K562 (cell line): ENCODE results near the gene SCFD2. TPM values are rescaled to one million over a fixed set of nuclear protein-coding genes. Genes with fewer than 3 reads are reported as not detected.

ENCODE experiments used
- CEBPG ChIP-seq, 3 experiments: fragments of 200-800 bp in 1 of 3; sonication (Bioruptor generic) in 1 of 3; sonication (generic) in 1 of 3; formaldehyde crosslinking in 1 of 3; IDR thresholded peaks in 2 of 3; conservative IDR thresholded peaks in 1 of 3; 2 replicates each; pipeline versions ENCODE4 v1.6.1 to v1.8.0; 2016 to 2022; ENCODE audit warnings: missing compliant biosample characterization in 2 of 3, missing genetic modification characterization in 2 of 3, mild to moderate bottlenecking in 1 of 3, missing genetic modification reagents in 1 of 3
- HNRNPUL1 ChIP-seq: fragments of 200-400 bp; formaldehyde crosslinking; IDR thresholded peaks from 2 replicates; pipeline ENCODE4 v1.6.1; 2017; ENCODE audit warnings: low read length
- SRSF1 ChIP-seq: fragments of 200-400 bp; formaldehyde crosslinking; IDR thresholded peaks from 2 replicates; pipeline ENCODE4 v1.6.1; 2017; ENCODE audit warnings: mild to moderate bottlenecking, low read depth, low read length, moderate library complexity
- ZNF507 ChIP-seq: conservative IDR thresholded peaks from 2 replicates; pipeline ENCODE4 v1.6.1; 2017; ENCODE audit warnings: missing genetic modification characterization, missing compliant biosample characterization
- ZNF79 ChIP-seq: fragments of 250-450 bp; sonication (Bioruptor Pico); IDR thresholded peaks from 2 replicates; pipeline ENCODE4 v1.4.0; 2020; ENCODE audit warnings: low read depth, mild to moderate bottlenecking, moderate library complexity
- polyA plus RNA-seq, 8 experiments: library from polyadenylated mRNA; depleted of rRNA in 4 of 8; stranded (reverse) in 5 of 8; unstranded in 3 of 8; fragments of >200 nt; fragmentation: Nextera tagmentation in 2 of 8; fragmentation: Illumina TruSeq in 1 of 8; extraction: Ambion mirVana in 2 of 8; extraction: Trizol in 1 of 8; gene quantifications; 2 replicates each; pipeline versions ENCODE4 v1.2.1 to v1.2.3, GENCODE V29; 2011 to 2014; ENCODE audit warnings: inconsistent platforms in 1 of 8, missing spikeins in 1 of 8
- total RNA-seq, 7 experiments: library from RNA; depleted of rRNA in 6 of 7; stranded (reverse); fragments of >200 nt in 6 of 7; fragmentation: Illumina TruSeq in 2 of 7; extraction: Trizol in 2 of 7; gene quantifications; 2 replicates each; pipeline versions ENCODE4 v1.2.1 to v1.2.3, GENCODE V29; 2011 to 2021; ENCODE audit warnings: low replicate concordance in 1 of 7
- TF ChIP-seq, protein P1 (sequence below): fragments of 200-800 bp; sonication (Bioruptor generic); IDR thresholded peaks from 2 replicates; pipeline ENCODE4 v1.6.1; 2016; ENCODE audit warnings: missing genetic modification characterization, missing compliant biosample characterization

SCFD2 gene
- total and polyA plus RNA-seq, 9 of the 15 experiments (the other 6 are each of a cell fraction or from before 2014, with no cell fraction given): 5.7 to 30.3 (median 22.8) TPM

DNA sequence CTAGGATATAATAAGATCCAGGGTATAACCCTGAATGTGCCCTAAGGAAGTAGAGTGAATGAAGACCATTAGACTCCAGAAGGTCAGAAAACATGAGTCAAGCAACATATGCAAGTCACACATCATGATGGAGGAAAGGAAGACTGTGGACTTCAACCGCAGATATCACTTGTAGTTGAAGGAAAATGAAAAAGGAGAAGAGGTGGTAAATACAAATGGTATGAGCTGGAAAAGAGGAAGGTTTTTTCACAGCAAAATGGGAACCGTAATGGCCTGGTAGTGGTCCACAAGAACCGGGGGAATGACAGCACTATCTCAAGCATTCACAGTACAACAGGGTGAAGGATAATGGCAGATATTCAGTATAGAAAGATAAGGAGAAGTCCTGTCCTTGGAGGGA, 5.2 kb upstream of the SCFD2 start (continued):
- TF ChIP-seq, protein P1, sequence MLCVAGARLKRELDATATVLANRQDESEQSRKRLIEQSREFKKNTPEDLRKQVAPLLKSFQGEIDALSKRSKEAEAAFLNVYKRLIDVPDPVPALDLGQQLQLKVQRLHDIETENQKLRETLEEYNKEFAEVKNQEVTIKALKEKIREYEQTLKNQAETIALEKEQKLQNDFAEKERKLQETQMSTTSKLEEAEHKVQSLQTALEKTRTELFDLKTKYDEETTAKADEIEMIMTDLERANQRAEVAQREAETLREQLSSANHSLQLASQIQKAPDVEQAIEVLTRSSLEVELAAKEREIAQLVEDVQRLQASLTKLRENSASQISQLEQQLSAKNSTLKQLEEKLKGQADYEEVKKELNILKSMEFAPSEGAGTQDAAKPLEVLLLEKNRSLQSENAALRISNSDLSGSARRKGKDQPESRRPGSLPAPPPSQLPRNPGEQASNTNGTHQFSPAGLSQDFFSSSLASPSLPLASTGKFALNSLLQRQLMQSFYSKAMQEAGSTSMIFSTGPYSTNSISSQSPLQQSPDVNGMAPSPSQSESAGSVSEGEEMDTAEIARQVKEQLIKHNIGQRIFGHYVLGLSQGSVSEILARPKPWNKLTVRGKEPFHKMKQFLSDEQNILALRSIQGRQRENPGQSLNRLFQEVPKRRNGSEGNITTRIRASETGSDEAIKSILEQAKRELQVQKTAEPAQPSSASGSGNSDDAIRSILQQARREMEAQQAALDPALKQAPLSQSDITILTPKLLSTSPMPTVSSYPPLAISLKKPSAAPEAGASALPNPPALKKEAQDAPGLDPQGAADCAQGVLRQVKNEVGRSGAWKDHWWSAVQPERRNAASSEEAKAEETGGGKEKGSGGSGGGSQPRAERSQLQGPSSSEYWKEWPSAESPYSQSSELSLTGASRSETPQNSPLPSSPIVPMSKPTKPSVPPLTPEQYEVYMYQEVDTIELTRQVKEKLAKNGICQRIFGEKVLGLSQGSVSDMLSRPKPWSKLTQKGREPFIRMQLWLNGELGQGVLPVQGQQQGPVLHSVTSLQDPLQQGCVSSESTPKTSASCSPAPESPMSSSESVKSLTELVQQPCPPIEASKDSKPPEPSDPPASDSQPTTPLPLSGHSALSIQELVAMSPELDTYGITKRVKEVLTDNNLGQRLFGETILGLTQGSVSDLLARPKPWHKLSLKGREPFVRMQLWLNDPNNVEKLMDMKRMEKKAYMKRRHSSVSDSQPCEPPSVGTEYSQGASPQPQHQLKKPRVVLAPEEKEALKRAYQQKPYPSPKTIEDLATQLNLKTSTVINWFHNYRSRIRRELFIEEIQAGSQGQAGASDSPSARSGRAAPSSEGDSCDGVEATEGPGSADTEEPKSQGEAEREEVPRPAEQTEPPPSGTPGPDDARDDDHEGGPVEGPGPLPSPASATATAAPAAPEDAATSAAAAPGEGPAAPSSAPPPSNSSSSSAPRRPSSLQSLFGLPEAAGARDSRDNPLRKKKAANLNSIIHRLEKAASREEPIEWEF: no peak
- TF ChIP-seq SRSF1 (no peak), ZNF507 (no peak), ZNF79 (CRISPR knock-in tag) (no peak), CEBPG (CRISPR knock-in tag; IDR thresholded peaks at IDR 0.05) (no peak), CEBPG (tag; conservative IDR thresholded peaks at IDR 0.05 in 1 of 2, IDR thresholded peaks at IDR 0.05 in 1 of 2) (no peak), HNRNPUL1 (no peak)
- TF ChIP-seq, all 486 proteins: peak for 10
